ENCODE data around the gene HEYL. TPM values are rescaled to one million over a fixed set of nuclear protein-coding genes. Genes with fewer than 3 reads are reported as not detected.

HEYL gene
- polyA plus RNA-seq, 1 donor = 56.8 TPM

DNA sequence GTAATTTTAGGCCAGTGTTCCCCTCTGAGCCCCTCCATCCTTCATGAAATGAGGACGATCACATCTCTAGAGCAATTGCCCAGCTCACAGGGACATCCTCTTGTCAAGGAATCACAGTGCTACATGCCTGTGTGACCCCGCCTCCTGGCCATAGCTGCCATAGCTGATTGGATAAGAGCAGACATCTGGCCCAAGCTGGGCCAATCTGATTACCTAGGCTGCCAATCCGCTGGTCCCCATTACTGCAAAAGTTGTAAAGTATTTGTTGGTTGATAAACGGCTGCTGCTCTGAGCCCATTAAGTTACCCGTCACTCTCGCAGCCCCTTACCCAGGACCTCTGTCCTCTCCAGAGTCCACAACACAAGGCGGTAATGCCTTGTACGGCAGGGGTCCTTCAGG lies 24.1 kb upstream of the HEYL start:
- DNase-seq = no peak

DNA sequence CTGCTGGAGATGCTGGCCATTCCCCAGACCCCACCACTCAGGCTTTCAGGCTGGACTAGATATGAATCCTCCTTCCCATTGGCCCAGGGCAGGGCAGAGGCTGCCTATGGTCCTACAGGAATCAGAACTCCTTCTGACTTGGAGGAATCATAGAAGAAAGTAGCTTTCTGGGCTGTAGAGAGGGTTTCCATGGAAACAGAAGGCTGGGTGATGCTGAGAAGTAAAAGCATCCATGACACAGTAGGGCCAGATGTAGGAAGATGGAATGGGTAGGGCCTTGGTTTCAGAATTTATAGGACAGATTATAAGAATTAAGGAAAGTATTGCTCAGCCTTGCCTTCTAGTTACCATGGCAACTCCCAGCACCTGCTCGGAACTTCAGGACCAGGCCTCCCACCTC lies 23.4 kb upstream of the HEYL start:
- no peak for DNase-seq

GRCh38 chr1:39659538-39659937 lies 20.1 kb upstream of the HEYL start:
- no peak for DNase-seq

GRCh38 chr1:39659110-39659509 lies 19.7 kb upstream of the HEYL start:
- no peak for DNase-seq

- DNase-seq = no peak
Measured at GRCh38 chr1:39657923-39658485, 18.6 kb upstream of the HEYL start.

- DNase-seq = no peak
Measured at GRCh38 chr1:39657402-39657801, 18.0 kb upstream of the HEYL start.

DNA sequence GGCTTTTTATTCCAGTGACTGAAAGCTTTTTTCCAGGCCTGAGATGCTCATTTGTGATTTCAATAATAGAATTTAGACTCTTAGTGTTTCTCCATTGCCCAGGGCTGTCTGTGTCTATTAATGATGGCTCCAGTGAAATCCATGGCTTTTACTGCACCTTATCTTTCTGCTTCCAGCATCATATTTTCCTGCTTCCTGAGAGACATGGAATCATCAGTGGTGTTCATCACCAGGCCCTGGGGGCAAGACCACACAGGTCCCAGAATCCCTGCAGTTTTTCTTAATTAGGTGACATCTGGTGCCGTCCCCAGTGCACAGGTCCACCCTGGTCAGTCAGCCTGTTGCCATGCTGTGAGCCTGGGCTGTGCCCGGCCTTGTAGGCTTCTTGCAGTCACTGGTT lies 16.9 kb upstream of the HEYL start:
- no peak for DNase-seq

DNA sequence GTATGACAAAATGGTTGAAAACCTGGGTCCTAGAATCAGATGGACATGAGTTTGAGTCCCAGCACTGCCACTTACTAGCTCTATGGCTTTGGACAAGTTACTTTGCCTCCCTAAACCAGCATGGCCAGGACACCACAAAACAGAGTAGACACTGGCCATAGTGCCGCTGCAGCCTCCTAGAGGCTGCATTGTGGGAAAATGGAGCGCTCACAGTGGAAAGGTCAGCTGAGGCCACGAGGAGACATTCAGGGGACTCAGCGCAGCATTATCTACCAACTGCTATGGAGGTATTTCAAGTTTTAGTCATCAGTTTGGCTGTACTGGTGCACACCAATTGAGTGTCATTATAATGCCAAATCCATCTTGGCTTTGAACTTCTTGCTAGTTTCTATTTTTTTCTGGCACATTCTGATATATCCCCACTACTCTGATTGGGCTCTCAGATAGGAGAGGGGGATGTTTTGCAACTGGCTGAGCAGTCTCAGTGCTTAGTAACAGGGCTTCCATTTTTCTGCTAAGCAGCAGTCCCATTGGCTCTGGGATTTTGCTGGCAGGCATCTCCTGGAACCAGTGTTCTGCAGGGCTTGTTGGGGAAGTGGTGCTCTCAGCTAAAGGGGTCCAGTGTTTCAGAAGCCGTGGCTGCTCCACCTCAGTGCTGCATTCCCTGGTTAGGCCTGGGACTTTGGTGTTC lies 16.3 kb upstream of the HEYL start:
- DNase-seq = no peak

- DNase-seq = no peak
Measured at GRCh38 chr1:39654291-39654690, 14.8 kb upstream of the HEYL start.

- DNase-seq = peak; percentile 83
Measured at GRCh38 chr1:39653546-39654031, 14.1 kb upstream of the HEYL start.

- DNase-seq = no peak
Measured at GRCh38 chr1:39652554-39652953, 13.1 kb upstream of the HEYL start.

DNA sequence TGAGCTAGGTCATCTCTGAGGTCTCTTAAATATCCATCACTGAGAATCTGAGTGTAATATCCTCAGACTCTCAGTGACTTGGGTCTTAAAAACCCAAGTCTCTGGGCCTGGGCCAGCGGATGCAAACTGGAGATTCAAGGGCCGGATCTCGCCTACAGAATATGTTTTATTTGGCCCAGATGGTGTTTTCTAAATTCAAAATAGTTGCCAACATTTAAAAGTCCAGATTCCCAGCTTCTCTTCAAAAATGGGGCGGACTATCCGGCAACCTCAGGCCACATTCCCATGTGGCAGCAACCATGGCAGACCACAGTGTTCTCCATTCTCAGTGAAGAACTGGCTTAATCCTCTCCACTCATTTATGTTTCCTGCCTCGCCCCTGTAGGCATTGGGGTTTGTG lies 12.7 kb upstream of the HEYL start:
- no peak for DNase-seq

GRCh38 chr1:39650431-39650830 lies 11.0 kb upstream of the HEYL start:
- no peak for DNase-seq

DNA sequence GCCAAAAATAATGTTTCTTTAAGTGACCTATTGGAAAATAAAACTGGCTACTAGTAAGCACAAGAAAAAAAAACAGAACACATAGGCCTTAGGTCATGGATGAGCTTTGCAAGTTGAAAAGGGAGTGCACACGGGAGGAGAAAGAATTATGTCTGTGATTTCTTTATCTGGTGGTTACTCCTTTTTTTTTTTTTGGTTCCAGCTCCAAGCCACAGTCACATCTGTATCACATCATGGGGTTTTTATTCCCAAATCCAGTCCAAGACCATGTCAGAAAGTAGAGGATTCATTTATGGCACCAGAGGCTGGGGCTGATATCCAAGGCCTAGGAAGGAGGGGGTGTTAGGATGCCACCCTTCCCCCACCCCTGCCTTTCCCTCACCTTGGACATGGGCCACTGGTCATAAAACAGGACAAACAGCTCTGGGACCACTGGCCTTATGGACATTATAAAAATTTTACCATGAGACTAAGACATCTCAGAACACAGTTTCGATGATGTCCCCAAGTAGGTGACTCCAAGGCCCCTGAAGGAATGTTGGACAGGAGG lies 10.3 kb upstream of the HEYL start:
- DNase-seq = no peak

DNA sequence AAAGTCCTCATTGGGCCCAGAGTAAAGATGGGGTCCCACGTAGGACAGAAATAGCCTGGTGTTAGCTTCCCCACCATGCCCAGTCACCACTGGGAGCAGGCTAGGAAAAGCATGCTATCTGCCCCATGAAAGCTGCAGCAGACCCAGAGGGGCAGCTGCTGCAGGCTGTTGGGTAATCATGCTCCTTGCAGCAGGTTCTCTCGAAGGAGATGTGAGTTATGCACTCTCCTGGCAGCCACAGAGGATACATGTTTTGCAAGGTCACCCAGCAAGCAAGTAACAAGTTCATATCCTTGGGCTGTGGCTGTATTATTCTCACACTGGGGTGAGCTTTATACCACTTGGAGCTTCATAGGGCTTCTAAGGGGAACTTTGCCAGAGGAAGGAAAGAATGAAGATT lies 9.1 kb upstream of the HEYL start:
- no peak for DNase-seq

DNA sequence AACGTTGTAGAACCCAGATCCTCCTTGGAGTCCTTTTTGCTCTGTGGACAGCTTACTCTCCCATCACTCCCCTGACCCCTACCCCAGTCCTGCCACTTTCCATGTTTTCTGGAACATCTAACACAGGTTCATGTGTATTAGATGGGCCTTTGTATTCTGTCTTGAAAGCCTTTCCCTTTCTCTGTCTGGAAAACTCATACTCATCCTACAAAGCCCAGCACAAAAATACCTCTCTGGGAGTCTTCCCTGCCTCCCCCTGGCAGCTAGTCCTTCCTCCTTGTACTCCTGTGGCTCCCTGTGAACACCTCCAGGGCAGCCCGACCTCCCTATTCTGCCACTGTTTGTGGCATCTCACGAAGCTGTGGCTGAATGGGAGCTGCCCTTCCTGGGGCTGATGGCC lies 7.8 kb upstream of the HEYL start:
- no peak for DNase-seq

GRCh38 chr1:39646232-39647081 lies 7.0 kb upstream of the HEYL start:
- DNase-seq = peak; percentile 89

DNA sequence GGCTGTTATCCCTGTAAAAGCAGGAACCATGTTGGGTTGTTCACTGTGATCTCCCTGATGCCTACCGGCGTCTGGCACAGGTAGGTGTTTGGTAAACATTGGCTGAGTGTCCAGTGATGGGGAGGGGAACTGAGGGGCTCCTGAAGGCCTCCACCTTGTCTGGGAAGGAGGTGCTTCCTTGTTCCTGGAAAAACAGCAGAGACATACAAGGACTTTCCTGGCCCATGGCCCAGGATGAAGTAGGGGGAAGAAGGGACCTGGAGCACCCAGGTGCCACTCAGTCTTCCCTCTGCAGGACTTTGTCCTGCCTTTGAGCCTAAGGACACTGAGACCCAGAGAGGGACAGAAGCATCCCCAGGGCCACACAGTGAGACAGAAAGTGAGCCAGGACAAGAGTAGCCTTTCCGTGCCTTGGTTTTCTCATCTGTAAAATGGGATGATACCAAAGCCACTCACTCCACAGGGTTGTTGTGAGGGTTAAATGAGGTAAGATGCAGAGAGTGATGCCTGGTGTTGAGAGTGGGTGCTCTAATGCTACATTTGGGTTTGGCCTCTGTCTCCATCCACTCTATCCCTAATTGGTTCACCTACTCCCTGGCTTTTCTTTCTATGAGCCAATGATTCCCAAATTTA lies 6.1 kb upstream of the HEYL start:
- no peak for DNase-seq

DNA sequence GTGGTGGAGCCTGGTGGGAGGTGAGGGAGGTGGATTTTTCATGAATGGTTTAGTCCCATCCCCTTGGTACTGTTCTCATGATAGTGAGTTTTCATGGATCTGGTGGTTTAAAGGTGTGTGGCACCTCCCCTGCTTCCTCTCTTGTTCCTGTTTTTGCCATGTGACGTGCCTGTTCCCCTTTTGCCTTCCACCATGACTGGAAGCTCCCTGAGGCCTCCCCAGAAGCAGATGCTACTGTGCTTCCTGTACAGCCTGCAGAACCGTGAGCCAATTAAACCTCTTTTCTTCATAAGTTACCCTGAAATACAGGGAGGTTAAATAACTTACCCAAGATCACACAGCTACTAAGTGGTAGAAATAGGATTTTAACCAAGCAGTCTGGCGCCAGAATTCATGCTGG lies 4.3 kb upstream of the HEYL start:
- no peak for DNase-seq

DNA sequence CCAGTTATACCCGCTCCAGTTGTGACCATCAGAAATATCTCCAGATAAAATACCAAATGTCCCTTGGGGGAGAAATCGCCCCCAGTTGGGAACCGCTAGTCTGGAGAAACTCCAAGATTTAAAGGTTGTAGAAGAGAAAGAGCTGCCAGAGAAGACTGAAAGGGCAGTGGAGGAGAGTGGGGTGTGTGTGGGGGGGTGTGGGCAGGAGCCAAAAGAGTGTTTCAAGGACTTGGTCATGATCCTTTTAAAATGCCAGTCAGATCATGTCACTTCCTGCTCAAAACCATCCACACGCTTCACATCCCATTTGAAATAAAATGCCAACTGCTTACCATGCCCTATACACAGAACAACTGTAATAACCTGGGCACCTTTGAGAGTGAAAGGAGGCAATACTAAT lies 3.4 kb upstream of the HEYL start:
- DNase-seq = no peak

- no peak for DNase-seq
Measured at GRCh38 chr1:39640861-39641260, 1.4 kb upstream of the HEYL start.

DNA sequence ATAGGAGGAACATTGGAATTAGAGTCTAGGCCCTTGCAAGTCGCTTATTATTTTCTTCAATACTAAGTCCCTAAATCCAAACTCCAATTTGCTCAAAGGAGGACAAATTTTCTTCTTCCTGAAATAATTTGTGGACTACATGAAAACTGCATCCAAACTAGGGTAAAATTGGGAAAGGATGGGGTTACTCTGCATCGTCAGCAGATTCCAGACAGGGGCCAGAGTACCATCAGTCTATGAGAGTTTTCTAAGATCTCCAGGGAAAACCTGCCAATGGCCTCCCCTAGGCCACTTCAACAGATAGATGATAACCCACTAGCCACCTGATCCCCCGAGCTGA lies 508 bp downstream of the HEYL start:
- no peak for DNase-seq

DNA sequence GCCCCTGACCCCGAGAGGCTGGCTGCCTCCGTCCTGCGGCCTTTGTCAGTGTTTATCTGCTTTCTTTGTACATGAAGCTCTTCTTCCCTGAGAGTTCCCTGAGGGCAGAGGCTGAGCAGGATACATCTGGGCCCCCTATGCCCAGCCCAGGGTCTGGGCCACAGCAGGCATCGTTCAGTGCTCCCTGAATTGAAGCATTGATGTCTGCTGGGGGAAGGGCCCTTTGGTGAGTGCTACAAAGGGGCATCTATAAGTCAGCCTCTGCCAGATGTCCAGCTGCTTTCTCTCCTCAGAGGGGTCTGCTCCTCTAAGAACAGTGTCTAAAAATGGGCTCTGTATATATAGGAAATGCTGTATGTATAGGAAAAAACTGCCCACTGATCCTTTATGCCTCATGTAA lies 2.1 kb downstream of the HEYL start:
- DNase-seq = no peak
